HG02623 (cell line): Measurements from ENCODE around the gene RPL38.

ENCODE experiments used
- ATAC-seq: cut with Tn5 transposase; IDR thresholded peaks from one replicate; pipeline ENCODE4 v1.9.1; 2021; ENCODE audit warnings: moderate library complexity; ENCODE audit not compliant: unreplicated experiment

Gene RPL38

GRCh38 chr17:74224959-74225725 lies 21.7 kb downstream of the RPL38 start:
- ATAC-seq: no peak

GRCh38 chr17:74226252-74226651 lies 22.8 kb downstream of the RPL38 start:
- no peak for ATAC-seq

- no peak for ATAC-seq
Measured at GRCh38 chr17:74227271-74228080, 24.0 kb downstream of the RPL38 start.

GRCh38 chr17:74228306-74228978 lies 25.0 kb downstream of the RPL38 start:
- no peak for ATAC-seq

- no peak for ATAC-seq
Measured at GRCh38 chr17:74230896-74231295, 27.4 kb downstream of the RPL38 start.

GRCh38 chr17:74231928-74232907 lies 28.7 kb downstream of the RPL38 start:
- no peak for ATAC-seq

- no peak for ATAC-seq
Measured at GRCh38 chr17:74233937-74234336, 30.5 kb downstream of the RPL38 start.

GRCh38 chr17:74234486-74234885 lies 31.0 kb downstream of the RPL38 start:
- ATAC-seq: no peak

DNA sequence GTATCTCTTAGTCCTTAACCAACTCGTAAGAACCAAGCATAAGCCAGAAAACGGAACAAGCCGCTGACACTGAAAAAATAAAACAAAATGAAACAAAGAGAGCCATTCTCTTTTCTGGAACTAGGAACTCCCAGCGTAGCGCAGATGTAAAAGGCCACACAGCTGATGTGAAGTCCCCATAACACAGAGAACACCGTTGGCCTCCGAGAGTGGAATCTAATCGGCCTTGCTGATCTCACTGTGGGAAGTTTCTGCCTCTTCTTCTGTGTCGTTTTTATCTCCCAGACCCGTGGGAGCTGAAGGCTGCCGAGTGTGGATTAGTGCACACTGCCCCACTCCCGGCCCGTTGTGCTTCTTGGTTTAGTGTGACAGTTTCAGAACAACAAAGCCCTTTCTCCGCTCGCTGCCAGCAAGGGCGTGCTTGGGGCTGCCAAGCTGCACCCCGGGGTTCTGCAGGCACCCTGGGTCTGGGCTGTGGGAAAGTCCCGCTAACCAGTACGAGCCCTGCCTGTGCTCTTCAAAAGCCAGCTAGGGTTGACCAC lies 31.6 kb downstream of the RPL38 start:
- no peak for ATAC-seq

DNA sequence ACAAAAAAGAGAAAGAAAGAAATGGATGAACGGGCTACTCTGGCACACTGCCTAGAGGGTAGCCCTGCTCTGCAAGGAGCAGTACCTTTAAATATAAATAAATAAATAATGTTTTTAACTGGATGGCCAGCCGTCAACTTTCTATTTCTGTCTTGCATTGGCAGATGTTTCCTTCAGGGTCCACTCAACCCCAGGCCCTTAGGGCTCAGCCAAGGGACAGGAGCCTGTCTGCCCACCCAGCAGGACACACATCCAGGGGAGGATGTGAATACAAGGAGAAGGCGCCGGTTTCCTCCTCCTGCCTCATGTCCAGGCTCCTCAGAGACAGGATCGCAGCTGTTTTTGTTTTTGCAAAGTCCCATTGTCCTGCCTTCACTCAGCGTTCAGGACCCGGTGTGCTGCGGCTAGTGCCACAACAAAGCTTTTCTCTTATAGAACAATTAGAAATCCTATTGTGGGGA lies 32.5 kb downstream of the RPL38 start:
- ATAC-seq: no peak

- no peak for ATAC-seq
Measured at GRCh38 chr17:74237321-74237720, 33.8 kb downstream of the RPL38 start.

DNA sequence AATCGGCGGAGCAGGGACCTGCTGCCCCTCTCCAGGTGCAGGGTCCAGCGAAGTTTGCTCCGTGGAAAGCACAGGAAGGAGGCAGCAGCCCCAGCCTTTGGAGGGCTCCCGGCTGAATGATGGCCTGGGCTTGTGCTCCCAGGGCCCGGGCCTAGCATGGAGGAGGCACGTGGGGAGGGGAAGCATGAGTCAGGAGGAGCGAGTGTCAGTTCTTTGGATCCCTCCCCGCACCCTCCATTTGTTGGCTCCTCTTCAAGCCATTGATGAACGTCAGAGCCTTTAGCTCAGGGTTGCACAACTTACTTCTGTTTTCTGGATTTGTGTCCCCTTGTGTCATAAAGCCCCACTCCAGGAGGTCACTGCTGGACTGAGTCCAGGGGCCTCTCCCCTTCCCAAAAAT lies 35.7 kb downstream of the RPL38 start:
- ATAC-seq: no peak

GRCh38 chr17:74240618-74241205 lies 37.2 kb downstream of the RPL38 start:
- no peak for ATAC-seq

GRCh38 chr17:74241431-74241830 lies 38.0 kb downstream of the RPL38 start:
- ATAC-seq: no peak

GRCh38 chr17:74241847-74242246 lies 38.4 kb downstream of the RPL38 start:
- no peak for ATAC-seq

DNA sequence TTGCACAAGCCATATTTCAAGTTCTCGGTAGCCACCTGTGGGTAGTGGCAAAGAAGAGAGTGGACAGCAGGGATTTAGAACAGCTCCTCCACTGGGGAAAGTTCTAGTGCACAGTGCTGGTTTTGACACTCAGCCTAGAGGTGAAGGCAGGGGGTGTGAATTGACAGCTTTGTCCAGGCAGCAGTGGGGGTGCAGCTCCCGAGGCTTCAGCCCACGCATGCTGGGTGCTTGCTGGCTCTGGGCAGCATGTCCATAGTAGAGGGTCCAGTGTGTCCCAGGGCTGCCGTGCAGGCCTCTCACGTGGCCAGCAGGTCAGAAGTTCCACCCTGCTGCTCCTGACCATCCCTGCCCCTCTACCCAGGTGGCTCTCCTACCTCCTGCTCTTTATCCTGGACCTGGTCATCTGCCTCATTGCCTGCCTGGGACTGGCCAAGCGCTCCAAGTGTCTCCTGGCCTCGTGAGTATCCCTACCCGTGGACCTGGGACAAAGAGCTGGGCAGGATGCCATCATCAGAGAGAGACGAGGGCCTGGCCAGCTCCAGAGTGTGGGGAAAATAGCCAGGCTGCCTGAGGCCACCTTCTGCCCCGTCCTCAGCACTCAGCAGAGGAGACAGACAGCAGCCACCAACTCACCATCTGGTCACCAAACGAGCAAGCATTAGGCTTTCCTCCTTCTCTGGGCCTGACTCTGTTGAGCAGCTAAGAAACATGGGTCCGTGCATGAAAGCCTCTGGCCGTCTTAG lies 39.7 kb downstream of the RPL38 start:
- no peak for ATAC-seq

- ATAC-seq: no peak
Measured at GRCh38 chr17:74244128-74244527, 40.6 kb downstream of the RPL38 start.

DNA sequence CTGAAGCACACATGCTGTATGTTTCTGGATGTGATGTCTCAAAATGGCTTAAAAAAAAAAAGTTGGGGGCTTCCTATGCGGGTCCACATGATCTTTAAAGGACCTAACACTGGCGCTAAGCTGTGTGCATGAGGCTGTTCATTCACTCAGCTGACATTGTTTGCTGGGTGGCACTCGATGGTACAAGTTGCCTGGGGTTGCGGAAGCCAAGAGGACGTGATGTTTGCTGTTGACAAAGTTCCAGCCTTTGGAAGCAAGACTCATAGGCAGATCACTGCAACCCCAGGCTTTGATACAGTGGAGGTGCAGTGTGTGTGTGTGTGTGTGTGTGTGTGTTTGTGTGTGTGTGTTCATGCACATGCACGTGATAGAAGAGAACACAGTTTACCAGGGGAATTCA lies 41.1 kb downstream of the RPL38 start:
- ATAC-seq: no peak
